GM19324 (cell line): Measurements from ENCODE around the gene SLC6A11.

Experiments
- ATAC-seq: cut with Tn5 transposase; IDR thresholded peaks from one replicate; pipeline ENCODE4 v1.9.1; 2021; ENCODE audit warnings: mild to moderate bottlenecking, moderate library complexity; ENCODE audit not compliant: unreplicated experiment, low FRiP score

Gene SLC6A11

DNA sequence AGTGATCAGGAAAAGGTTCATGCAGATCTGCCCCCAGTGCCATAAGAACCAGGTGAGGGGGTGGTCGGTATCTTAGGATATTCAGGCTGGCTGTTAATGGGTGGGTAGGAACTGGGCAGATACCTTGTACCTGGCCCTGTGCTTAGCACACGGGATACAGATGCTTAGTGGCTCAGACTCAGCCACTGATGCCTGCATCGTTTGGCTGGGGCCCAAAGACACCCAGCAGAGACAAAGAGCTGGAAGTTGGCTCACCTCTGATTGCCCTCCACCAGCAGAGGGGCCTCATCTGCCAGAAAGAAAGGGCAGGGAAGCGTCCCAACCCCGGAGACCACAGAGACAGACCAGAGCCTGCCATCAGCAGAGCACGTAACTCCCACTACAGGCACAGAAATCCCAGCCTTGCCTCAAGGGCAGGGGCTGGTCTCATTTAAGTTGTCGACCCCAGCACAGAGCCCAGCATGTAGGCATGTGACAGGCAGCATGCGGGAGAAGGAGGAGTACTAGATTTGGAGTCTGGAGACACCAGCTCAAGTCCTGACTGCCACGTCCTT, 112.5 kb downstream of the SLC6A11 start:
- no peak for ATAC-seq

DNA sequence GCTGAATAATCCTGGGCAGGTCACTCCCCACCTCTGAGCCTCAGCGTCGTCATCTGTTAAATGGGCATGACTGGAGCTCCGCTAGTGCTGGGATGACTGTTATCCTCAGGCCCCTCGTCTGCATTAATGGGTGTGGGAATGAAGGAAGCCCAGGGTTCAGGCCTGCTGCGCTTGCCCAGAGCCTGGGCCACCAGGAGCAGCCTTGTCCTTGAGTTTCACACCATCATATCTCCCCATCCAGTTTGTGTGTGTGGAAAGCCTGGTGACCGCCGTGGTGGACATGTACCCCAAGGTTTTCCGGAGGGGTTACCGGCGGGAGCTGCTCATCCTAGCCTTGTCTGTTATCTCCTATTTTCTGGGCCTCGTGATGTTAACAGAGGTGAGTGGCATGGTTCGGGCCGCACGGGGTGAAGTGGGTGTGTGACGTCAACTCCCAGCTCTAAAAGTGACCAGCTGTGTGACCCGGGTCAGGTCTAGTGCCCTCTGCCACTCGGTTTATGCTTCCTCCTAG, 113.0 kb downstream of the SLC6A11 start:
- ATAC-seq, result no peak

DNA sequence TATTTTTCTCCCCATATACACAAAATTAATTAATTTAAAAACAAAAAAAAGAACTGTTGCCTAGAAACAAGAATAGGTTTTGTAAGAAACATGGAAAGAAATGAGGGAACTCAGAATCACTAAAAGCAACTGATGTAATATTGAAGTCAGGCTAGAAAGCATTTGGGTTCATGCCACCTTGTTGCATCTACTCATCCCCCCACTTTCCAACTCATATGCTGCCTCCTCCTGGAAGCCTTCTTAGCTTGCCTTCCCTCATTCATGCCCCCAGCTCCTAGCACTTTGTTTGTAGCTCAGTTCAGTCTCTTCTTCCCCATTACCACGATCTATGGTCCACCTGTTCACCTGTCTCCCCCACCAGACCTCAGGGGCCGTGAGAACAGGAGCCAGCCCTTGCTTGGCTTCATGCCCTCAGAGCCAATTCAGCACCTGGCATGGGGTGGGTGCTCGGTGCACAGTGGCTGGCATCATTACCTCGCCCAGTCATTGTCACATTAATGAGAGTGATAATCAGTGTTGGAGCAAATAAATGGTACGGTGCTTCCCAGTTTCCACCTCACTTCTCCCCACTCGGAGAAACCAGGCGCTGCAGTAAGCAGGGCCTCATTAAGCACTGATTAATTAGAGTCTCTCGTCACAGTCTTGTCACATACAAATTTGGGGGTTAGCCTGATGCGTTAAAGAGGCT, 114.1 kb downstream of the SLC6A11 start:
- ATAC-seq, result no peak

DNA sequence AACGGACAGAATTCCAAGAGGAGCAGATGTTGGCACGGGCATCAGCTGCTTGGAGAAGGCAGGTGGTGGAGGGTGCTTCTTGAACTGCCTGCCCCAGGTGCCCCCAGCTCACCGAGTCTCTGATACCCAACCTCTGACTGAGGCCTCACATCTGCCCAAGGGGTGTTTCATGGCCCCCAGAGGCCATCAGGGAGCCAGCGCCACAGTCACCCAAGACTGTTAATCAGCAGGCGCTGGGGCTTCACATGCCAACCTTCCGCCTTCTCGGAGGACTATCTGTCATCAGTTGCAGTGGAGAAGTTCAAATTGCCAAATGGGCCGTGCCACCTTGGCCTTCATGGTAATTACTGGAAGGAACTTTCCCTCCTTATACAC, 114.6 kb downstream of the SLC6A11 start:
- ATAC-seq, result no peak

DNA sequence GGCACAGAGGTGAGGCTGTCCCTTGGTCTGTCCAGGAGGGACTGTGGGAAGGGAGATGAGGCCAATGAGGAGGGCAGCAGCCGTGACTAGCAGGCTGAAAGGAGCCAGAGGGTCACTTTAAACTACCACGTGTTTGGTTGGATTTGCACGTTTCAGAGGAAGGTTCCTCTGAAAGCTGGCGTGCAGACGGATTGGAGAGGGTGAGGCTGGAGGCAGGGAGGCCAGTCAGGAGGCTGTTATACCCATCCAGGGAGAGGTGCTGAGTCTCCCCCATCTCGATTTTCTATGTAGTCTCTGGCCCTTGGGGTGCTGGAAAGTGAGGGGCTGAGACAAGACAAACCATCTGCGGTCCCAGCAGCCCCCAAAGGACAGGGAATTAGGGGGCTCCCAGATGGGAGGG, 116.6 kb downstream of the SLC6A11 start:
- ATAC-seq, result no peak

DNA sequence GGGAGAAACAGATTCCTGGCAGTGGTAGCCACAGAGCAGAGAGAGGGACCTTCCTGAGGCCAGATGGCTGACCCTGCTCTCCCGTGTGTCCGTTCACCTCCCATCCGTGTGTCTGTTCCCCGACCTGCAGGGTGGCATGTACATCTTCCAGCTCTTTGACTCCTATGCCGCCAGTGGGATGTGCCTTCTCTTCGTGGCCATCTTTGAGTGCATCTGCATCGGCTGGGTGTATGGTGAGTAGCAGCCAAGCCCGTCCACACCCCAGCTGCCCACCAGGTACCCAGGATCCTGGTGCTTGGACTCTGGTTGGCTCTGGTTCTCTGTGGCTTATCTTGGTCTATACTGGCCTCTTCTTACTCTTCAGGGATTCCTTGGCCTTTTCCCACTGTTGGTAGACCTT, 117.0 kb downstream of the SLC6A11 start:
- ATAC-seq, result no peak

DNA sequence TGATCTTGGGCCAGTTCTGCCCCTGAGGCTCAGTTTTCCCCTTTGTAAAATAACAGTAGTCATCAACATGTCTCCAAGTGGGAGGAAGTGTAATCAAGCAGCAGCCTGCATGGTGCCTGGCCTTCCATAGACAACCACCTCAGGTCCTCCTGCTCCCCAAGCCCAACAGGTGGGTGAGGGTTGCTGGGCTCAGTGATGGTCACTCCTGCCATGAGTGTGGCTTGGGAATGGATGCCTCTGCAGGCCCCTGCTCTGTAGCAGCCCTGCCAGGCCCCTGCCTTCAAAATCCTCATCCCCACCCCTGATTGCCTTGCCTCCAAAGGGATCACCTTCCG, 117.4 kb downstream of the SLC6A11 start:
- no peak for ATAC-seq

DNA sequence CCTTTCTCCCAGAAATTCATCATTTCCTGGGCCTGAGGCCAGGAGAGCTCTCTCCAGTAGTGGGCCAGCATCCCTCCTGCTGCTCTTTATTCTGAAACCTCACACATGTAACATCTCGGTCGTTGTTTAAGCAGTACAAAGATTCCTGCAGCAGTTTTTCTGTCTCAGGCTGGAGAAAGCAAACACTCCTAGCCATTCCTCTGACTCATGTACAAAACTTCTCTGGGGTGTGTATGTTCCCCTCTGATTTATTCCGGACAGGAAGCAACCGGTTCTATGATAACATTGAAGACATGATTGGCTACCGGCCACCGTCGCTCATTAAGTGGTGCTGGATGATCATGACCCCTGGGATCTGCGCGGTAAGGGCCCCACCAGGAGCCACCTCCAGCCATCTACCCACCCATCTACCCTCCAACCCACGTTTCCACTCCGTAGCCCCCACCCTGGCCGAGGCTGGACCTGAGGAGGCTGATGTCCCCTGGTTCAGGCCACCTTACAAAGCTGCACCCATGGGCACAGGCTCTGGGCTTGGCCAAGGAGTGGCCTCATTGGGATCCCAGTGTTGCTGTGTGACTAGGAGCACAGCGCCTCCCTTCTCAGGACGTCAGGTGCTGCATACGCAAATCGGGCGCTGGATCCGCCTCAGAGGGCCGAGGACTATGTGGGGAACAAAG, 117.9 kb downstream of the SLC6A11 start:
- no peak for ATAC-seq

DNA sequence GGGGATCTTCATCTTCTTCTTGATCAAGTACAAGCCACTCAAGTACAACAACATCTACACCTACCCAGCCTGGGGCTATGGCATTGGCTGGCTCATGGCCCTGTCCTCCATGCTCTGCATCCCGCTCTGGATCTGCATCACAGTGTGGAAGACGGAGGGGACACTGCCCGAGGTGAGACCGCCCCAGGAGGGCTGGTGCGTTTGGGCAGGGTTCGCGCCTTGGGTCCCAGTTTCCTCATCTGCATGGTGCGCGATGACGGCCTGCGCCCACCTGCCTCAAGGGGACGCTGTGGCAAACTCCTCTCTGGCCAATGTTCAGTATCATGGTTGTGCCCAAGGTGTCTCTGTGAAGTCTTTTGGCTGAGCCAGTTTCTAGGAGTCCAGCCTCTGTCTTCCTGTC, 119.0 kb downstream of the SLC6A11 start:
- no peak for ATAC-seq

DNA sequence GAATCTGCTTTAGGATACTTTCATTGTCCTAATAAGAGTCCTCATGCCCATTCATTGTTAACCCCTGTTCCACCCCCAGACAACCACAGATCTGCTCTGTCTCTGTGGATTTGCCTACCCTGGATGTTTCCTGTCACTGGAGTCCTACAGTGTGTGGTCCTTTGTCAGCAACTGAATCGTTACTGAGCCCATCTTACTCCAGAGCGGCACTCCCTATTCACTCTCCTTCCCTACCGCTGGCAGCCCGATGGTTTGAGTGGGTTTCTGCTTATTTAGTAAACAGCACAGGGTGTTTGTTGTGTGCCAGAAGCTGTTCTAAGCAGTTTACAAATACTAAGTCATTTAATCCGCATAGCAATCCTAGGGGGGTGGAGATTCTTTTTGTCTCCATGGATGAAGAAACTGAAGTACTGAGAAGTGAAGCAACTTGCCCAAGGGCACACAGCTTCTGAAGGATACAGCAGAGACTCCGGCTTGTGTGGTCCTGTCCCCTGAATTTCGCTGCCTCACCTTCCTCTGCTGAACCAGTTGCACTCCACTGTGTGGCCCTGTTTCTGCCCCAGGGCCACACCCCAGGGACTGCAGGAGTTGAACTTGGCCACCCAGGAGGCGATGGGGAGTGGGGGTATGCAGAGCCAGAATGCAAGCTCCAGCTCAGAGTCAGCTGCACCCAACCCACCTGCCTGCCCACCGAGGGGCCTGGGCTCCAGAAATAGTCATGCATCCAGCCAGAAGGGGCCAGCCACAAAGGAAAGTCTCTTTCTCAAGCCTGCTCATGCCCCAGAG, 120.0 kb downstream of the SLC6A11 start:
- no peak for ATAC-seq

DNA sequence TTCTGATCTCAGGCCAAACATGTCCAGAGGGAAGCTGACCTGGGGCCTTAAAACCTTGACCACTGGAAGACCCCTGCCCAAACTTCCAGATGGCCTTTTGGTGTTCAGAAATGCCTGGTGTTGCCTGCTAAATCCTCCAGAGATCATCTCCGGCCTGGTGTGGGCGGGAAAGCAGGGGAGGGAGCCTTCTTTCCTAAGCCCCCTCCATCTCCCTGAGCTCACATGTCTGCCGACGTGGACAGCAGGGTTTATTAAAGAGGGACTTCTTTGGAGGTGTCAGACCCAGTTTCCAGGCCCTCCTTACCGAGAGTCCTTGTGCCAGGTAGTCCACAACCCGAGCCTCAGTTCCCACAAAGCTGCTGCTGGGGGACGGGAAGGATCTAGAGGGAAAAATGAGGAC, 120.7 kb downstream of the SLC6A11 start:
- no peak for ATAC-seq

DNA sequence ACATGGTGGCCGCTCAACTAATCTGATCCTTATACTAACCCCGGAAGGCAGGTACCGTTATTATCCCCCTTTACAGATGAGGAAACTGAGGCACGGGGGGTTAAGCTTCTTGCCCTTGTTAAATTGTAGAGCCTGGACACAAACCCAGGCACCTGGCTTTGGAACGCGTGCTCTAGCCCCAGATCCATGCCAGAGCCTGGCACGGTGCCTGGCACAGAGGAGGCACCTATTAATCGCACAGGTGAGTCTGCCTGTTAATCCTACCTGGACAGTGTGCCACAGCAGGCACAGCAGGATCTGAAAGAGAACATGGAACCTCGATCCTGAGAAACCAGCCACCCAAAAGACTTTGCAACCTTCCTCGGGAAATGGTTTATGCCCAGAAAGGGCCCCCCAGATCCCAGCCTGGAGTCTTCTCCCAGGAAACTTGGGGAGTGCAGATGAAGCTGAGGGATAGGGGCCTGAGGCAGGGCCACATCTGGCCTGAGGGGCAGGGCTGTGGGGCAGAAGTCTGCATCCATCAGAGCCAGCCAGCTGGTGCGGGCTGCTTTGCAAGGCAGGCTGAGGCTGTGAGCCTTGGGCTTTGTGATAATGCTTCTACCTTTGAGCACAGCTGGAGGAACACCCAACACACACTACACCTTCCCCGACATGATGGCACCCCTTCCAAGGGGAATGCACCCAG, 121.3 kb downstream of the SLC6A11 start:
- ATAC-seq, result no peak

DNA sequence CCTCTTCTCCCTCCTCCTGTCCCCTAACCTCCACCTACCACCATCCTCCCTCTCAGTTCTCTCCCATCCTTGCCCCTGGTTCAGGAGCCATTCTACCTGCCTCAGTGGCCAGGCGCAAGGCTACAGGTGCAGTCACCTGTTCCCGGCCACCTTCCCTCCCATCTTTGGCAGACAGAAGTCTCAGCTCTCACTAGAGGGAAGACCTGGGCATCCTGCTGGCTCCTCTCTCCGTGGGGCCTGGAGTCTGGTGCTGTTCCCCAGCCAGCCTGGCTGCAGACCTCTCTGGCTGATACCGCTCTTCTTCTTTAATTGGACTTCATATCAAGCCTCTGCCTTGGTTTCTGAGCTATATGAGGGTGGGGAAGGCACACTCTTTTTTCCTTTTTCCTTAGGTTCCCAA, 123.5 kb downstream of the SLC6A11 start:
- ATAC-seq, result no peak

DNA sequence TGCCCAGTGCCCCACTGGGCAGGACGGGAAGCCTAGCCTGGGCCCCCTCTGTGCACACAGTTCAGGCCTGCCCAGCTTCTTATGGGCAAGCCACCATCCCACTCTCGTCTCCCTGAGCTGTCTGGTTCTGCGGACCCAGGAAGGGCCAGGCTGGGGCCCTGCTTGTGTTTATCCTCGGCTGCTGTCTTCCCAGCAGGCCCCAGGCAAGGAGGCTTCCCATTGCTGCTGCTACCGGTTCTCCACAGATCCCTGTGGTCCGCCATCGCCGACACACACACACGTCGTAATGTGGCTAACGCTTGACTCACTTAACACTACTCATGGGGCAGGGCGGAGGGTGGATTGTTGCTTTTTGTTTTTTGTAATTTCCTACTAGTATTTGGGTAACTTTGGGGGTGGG, 124.1 kb downstream of the SLC6A11 start:
- ATAC-seq, result no peak

DNA sequence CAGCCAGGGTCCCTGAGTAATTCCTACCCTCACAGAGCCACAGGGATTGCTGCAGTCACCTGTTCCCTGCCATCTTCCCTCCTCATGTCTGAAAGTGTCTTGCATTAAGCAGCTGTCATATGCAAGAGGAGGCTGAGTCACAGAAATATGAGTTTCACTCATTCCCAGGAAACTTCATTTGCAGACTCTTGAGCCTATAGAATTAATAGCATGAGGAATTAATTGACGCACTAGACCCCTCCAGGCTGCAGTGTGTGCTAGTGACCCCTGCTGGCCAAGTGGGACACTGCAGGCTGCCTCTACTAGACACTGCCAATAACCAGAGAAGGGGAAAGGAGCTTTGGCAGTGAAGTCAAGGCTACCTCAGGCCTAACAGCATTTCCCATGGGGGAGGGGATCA, 125.9 kb downstream of the SLC6A11 start:
- ATAC-seq, result no peak

DNA sequence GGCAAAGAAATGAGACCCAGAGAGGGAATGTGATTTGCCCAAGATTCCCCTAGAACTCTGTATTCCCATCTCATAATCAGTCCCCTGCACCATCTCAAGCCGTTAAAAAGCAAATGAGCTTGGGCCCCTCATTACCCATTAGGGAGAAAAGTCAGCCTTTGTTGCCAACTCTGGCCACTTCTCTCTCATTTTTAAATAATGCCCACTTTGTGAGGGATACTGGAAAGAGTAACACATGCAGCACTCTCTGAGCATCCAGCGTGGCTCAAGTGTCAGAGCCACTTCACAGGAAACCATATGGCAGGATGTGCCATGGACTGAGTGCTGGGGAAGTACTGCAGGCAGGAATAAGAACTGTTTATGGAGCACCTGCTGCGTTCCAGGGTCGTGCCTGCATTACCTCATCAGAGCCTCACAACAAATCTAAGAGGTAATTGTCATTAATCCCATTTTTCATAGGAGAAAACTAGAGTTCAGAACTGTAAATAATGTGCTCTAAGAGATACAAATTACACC, 126.7 kb downstream of the SLC6A11 start:
- no peak for ATAC-seq

DNA sequence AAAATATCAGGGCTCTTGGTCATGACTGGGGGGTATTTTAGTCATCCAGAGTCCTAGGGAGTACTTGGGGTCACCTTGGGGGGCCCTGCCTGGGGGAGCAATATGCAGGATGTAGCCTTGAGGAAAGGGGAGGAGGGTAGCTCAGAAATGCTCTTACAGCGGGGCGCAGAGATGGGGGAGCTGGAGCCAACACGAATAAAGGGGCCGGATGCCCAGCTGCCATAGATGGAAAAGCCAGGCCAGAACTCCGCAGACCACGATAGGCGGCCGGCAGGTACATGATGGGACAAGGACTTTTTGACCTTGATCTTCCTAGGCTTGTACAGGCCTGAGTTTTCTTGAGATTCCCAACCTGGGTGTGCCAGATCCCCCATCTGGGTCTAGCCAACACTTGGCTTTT, 128.8 kb downstream of the SLC6A11 start:
- ATAC-seq, result no peak

DNA sequence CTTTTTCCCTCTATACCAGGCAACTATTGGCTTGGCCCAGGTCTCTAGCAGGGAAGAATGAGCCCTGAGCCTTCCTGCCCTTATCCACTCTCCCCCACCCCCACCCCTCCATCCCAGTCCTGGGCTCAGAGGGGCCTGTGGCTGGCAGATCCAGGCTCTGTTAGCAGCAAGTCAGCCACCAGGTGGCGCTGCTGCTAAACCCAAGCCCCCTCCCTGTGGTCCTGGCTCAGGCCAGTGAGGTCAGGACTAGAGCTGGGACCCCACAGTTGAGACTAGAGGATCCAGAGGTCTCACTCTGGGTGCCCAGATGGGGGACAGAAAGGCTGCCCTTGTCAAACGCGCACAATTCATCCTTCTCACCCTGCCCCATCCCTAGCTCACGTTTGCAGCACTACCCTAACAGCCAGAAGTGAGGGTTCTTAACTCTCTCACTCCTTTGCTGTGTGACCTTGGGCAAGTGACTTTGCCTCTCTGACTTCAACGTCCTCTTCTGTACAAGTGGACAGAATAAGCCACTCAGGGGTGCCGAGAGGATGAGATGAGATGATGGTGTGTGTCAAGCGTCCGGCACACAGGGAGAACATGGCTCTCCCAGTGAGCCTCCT, 129.8 kb downstream of the SLC6A11 start:
- ATAC-seq, result no peak

DNA sequence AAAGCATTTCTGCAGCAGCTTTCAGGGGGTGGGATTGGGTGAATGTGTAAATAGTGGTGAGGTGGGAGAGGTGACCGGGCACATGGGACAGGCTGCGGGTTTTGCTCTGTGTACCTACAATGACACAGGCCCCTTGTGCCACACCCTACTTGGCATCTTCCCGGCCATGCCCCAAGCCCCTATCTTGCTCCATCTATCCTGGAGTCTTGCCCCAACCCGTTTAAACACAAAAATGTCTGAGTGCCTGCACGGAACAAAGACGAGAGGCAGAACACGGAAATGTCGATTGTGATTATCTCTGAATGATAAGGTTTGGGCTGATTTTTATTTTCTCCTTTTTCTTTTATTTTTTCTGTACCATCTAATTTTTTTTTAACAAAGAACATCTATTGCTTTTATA, 130.5 kb downstream of the SLC6A11 start:
- no peak for ATAC-seq

DNA sequence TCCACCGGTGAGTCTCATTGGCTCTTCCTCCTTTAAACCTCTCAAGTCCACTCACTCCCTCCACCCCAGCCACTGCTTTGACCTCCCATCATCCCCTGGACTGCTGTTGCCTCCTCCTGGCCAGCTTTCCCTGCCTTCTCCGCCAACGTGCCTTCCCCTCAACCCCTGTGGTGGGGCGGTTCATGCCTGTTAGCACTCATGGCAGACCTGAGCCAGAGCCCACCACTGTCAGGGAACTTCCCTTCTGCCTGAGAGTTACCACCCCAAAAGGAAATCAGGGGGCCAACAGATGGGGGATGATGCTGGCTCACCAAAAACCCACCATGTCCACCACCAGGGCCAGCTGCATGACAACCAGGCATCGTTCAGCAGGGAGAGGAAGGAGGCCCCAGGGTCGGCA, 132.3 kb downstream of the SLC6A11 start:
- no peak for ATAC-seq
